ENCODE measurements around the gene DDR1. TPM values are rescaled to one million over a fixed set of nuclear protein-coding genes. Genes with fewer than 3 reads are reported as not detected.

DDR1 gene
- total RNA-seq, 1 experiment from 2014 or later: 230 TPM

DNA sequence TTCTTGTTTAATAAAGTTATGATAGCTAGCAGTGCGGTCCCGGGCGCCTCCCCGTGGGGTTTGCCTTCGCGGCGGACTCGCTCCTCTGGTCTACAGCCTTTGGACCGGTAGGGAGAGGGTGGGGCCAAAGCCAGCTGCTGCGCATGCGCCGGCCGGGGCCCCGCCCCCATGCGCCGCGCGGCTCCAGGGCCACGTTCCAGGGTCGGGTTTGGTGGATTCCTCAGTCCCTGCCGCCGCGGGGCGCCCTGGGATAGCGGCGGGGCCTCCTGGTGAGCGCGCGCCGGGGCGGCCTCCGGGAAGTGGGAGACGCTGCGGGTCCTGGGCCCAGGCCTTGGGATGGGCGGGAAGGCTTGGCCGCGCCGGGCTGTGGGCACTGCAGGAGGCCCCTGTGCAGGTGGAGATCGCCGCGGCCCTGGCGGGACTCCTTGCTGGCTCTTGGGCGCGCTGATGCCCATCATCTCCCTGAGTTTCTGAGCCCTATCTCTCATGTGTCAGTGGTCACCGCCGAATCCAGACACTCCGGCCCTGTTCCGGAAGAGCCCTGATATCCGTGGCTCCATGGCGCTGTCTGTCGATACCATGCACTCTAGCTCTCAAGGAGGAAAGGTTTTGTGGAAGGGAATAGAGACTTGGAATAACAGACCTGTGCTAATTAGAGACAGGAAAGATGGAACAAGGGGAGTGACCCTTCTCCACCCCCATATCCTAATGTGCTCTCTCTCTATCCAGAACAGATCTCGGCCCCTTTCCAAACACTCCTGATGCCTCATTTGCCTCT, 29.9 kb downstream of the DDR1 start, which contains the start of gene VARS2 (continued):
- TF ChIP-seq, protein P1, sequence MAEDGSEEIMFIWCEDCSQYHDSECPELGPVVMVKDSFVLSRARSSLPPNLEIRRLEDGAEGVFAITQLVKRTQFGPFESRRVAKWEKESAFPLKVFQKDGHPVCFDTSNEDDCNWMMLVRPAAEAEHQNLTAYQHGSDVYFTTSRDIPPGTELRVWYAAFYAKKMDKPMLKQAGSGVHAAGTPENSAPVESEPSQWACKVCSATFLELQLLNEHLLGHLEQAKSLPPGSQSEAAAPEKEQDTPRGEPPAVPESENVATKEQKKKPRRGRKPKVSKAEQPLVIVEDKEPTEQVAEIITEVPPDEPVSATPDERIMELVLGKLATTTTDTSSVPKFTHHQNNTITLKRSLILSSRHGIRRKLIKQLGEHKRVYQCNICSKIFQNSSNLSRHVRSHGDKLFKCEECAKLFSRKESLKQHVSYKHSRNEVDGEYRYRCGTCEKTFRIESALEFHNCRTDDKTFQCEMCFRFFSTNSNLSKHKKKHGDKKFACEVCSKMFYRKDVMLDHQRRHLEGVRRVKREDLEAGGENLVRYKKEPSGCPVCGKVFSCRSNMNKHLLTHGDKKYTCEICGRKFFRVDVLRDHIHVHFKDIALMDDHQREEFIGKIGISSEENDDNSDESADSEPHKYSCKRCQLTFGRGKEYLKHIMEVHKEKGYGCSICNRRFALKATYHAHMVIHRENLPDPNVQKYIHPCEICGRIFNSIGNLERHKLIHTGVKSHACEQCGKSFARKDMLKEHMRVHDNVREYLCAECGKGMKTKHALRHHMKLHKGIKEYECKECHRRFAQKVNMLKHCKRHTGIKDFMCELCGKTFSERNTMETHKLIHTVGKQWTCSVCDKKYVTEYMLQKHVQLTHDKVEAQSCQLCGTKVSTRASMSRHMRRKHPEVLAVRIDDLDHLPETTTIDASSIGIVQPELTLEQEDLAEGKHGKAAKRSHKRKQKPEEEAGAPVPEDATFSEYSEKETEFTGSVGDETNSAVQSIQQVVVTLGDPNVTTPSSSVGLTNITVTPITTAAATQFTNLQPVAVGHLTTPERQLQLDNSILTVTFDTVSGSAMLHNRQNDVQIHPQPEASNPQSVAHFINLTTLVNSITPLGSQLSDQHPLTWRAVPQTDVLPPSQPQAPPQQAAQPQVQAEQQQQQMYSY (CRISPR knock-in tag; IDR thresholded peaks at IDR 0.05): peak; percentile 64
- TF ChIP-seq ZNF138 (CRISPR knock-in tag; conservative IDR thresholded peaks at IDR 0.05) (no peak), NR1H2 (CRISPR knock-in tag; IDR thresholded peaks at IDR 0.05) (no peak), ZNF671 (CRISPR knock-in tag; IDR thresholded peaks at IDR 0.05) (no peak), ESRRA (CRISPR knock-in tag; IDR thresholded peaks at IDR 0.05; ENCODE audit: borderline replicate concordance) (peak; percentile 65; the same call in 1 of the 2 replicates), JUN (CRISPR knock-in tag; IDR thresholded peaks at IDR 0.05) (peak; percentile 81; the same call in 1 of the 2 replicates), ZNF396 (CRISPR knock-in tag; IDR thresholded peaks at IDR 0.05; ENCODE audit: borderline replicate concordance) (no peak)
- TF ChIP-seq, protein P2, sequence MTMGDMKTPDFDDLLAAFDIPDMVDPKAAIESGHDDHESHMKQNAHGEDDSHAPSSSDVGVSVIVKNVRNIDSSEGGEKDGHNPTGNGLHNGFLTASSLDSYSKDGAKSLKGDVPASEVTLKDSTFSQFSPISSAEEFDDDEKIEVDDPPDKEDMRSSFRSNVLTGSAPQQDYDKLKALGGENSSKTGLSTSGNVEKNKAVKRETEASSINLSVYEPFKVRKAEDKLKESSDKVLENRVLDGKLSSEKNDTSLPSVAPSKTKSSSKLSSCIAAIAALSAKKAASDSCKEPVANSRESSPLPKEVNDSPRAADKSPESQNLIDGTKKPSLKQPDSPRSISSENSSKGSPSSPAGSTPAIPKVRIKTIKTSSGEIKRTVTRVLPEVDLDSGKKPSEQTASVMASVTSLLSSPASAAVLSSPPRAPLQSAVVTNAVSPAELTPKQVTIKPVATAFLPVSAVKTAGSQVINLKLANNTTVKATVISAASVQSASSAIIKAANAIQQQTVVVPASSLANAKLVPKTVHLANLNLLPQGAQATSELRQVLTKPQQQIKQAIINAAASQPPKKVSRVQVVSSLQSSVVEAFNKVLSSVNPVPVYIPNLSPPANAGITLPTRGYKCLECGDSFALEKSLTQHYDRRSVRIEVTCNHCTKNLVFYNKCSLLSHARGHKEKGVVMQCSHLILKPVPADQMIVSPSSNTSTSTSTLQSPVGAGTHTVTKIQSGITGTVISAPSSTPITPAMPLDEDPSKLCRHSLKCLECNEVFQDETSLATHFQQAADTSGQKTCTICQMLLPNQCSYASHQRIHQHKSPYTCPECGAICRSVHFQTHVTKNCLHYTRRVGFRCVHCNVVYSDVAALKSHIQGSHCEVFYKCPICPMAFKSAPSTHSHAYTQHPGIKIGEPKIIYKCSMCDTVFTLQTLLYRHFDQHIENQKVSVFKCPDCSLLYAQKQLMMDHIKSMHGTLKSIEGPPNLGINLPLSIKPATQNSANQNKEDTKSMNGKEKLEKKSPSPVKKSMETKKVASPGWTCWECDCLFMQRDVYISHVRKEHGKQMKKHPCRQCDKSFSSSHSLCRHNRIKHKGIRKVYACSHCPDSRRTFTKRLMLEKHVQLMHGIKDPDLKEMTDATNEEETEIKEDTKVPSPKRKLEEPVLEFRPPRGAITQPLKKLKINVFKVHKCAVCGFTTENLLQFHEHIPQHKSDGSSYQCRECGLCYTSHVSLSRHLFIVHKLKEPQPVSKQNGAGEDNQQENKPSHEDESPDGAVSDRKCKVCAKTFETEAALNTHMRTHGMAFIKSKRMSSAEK (CRISPR knock-in tag; IDR thresholded peaks at IDR 0.05; ENCODE audit: borderline replicate concordance): no peak
- TF ChIP-seq, protein P3, sequence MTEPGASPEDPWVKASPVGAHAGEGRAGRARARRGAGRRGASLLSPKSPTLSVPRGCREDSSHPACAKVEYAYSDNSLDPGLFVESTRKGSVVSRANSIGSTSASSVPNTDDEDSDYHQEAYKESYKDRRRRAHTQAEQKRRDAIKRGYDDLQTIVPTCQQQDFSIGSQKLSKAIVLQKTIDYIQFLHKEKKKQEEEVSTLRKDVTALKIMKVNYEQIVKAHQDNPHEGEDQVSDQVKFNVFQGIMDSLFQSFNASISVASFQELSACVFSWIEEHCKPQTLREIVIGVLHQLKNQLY (CRISPR knock-in tag; IDR thresholded peaks at IDR 0.05): peak; percentile 48; the same call in 1 of the 2 replicates
- TF ChIP-seq, protein P4, sequence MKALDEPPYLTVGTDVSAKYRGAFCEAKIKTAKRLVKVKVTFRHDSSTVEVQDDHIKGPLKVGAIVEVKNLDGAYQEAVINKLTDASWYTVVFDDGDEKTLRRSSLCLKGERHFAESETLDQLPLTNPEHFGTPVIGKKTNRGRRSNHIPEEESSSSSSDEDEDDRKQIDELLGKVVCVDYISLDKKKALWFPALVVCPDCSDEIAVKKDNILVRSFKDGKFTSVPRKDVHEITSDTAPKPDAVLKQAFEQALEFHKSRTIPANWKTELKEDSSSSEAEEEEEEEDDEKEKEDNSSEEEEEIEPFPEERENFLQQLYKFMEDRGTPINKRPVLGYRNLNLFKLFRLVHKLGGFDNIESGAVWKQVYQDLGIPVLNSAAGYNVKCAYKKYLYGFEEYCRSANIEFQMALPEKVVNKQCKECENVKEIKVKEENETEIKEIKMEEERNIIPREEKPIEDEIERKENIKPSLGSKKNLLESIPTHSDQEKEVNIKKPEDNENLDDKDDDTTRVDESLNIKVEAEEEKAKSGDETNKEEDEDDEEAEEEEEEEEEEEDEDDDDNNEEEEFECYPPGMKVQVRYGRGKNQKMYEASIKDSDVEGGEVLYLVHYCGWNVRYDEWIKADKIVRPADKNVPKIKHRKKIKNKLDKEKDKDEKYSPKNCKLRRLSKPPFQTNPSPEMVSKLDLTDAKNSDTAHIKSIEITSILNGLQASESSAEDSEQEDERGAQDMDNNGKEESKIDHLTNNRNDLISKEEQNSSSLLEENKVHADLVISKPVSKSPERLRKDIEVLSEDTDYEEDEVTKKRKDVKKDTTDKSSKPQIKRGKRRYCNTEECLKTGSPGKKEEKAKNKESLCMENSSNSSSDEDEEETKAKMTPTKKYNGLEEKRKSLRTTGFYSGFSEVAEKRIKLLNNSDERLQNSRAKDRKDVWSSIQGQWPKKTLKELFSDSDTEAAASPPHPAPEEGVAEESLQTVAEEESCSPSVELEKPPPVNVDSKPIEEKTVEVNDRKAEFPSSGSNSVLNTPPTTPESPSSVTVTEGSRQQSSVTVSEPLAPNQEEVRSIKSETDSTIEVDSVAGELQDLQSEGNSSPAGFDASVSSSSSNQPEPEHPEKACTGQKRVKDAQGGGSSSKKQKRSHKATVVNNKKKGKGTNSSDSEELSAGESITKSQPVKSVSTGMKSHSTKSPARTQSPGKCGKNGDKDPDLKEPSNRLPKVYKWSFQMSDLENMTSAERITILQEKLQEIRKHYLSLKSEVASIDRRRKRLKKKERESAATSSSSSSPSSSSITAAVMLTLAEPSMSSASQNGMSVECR (CRISPR knock-in tag; IDR thresholded peaks at IDR 0.05; ENCODE audit: borderline replicate concordance): 0 out of 2 replicates have a peak, but pooled peaks have one; percentile 78
